GM21423 (cell line): ENCODE results near the gene THSD7B.

ENCODE experiments used
- ATAC-seq: cut with Tn5 transposase; IDR thresholded peaks from one replicate; pipeline ENCODE4 v1.9.1; 2021; ENCODE audit warnings: mild to moderate bottlenecking, moderate library complexity; ENCODE audit not compliant: unreplicated experiment

Gene THSD7B

DNA sequence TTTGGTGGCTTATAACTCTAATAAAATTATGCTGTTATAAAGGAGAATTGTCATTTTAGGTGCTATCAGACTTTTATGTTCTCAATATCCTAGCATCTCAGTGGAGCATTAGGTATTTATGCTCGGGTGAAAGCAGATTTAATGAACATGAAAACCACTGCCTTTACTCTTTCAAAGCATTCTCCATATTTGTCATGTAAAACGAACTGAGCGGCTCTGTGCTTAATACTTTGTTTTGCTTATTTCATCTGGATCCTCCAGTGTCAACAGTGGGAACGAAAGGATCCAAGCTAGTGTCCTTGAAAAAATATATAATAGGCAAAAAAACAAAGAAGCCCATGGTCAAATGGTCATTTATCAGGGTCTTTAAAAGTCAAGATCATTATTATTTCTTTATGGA is 53.5 kb downstream of the THSD7B start:
- ATAC-seq: no peak

DNA sequence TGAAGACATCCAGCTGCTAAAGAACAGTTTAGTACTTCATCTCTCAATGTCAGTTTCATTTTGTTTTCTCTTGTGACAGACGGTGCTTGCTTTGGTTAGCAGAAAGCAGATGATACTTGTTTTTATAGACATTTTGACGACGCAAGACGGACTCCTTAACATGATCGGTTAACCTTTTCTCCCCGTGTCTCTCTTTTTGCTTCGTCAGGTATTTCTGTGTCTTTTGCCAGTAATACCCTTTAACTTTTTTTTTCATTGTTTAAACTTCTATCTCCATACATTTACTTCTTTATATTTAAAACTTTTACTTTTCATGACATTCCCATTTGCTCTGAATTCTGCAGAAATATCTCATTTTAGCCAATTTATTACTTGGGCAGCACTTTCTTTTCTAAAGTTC is 57.9 kb downstream of the THSD7B start:
- no peak for ATAC-seq

DNA sequence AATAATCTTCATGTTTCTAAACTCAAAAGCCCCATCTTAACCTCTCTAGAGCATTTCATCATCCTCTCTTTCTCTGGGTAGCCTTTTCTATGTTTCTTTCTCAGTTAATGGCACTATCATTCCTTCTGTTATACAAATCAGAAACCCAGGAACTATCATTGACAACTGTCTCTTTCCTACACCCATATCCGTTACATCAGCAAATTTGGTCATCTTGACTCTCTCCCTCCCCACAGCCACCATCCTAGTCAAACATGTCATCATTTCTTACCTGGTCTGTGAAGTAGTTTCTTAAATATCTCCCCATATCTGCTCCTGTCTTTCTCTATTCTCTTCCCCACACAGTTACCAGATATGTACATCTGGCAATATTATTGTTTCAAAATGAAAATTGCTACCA is 62.8 kb downstream of the THSD7B start:
- no peak for ATAC-seq

DNA sequence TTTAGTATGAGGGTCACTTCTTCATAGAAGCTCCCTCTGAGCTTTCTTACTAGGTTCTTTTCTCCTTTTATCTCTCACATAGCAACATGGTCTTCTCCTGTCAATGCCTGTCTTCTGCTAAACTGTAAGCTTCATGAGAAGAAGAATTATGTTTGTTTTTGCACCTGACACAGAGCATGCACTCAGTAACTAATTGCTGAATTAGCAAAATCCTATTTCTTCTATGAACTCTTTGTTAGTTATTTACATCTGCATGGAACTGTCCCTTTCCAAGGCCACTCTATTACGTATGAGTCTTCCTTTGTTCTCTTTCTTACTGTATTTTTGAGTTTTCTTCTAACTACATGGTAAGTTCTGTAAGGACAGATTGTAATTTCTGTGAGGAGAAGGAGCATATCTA is 63.4 kb downstream of the THSD7B start:
- no peak for ATAC-seq

DNA sequence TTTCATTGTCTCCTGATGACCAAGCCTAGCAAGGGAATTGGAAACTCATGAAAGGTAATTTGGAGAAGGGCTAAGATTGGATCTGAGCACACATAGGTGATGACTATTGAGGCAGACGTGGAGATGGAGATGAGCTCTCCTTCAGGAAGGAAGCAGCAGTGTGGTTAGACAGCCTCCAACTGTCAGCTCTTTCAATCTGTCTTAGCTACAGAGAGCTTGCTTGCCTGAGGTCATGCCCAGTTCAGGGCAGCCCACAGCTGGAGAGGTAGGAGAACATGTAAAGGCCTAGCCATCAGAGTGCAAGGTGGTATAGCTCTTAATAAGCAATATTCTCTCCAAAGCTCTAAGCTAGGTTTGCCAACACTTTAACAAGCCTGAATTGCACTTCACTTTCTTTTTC is 79.2 kb downstream of the THSD7B start:
- ATAC-seq: no peak

DNA sequence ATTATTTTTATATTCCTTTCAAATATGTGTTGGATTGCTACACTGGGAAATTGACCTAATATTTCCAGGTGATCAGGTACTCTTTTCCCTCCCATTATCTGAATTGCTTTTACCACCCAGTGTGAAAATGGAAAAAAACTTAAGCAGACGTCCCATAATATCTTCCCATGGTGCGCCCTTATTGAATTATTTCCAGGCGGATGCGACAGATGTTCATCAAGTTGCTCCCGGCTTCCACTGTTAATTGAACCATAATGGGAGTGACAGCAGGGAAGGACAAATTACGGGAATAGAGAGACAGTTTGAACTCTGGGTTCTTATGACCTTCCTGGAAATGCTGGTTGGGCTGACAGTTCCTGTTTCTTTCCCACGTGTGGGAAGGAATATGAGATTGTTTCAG is 93.3 kb downstream of the THSD7B start:
- no peak for ATAC-seq

DNA sequence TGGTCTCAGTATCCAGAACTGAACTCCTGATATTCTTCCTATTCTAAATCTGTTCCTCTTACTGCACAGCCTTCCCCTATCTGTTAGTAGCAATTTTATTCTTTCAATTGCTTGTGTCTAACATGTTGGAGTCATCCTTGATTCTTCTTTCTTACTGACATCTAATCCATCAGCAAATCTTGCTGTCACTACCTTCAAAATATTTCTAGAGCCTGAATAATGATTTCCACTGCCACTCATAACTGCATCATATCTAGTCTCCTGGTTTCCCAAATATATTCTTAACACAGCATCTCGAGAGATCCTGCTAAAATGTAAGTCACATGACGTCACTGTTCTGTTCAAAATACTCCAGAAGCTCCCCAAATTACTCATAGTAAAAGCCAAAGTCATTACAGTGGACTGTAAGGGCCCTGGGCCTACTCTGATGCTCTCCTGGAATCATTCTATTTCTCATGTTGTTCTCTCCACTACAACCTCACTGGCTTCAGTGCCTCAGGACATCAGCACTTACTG is 95.2 kb downstream of the THSD7B start:
- ATAC-seq: no peak

DNA sequence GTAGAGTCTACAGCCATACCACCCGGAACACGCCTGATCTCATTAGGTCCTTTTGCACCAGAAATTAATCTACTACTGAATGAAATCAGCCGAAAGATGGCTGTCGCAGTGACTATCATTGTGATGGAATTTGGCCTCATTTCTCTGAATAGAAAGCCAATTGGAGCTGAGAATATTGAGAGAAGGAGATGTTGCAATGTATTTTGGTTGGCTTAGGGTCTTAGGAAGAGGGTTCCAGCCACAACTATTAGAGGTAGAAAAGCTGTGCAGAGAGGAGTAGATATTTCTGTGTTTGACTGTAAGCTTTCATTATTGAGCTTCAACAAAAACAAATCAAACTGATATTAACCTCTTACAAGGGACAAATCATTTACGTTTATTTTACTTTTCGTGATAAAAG is 98.1 kb downstream of the THSD7B start:
- no peak for ATAC-seq

DNA sequence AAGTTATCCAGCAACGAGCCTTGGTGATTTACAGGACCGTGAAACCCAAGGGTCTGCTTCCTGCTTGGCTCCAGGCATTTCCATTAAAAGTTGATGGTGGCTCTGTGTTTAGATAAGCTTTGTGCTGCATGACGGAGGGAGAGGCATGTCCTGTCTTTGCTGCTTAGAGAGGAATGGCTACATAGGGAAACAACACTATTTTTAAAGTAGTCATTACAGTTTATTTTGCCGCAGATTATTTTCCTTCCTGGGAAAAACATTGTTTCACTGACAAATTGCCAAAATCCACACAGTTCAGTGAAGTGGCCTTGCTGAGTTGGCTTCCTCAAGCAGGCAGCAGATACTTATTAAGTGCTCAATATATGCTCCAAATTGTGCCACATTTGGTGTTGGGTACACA is 98.5 kb downstream of the THSD7B start:
- no peak for ATAC-seq

DNA sequence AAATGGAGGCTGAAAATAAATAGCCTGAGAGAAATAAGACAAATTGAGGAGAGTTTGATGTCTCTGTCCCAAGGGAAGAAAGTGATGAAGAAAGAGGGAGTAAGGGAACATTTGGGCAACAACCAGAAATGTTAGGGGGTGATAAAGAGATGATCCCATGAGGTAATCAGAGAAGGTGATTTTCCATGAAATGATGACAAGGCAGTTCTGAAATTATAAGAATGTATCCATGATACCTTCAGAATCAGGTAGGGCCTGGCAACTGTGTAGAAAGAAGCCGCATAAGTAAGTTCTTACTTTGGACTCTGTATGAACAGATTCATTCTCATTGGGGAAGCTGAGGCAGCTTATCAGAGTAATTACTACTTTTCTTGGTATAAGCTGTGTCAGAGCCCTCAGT is 106.1 kb downstream of the THSD7B start:
- ATAC-seq: no peak

DNA sequence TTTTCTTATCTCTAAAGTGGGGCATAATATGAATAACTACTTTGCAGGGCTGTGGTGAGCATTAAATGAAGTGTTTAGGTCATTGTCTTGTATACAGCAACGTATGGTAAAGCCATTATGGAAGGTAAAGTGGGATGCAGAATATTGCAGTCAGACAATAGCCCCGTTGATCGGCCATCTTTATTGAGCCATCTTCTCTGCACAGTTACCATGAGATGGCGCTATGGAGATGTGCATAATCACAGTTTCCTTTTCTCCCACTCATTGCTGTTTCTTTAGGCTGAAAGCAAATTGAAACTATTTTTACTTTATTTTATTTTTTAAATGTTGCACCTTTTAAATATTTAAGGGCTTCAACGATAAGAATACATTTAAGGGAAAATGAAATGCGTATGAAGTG is 108.9 kb downstream of the THSD7B start:
- no peak for ATAC-seq

DNA sequence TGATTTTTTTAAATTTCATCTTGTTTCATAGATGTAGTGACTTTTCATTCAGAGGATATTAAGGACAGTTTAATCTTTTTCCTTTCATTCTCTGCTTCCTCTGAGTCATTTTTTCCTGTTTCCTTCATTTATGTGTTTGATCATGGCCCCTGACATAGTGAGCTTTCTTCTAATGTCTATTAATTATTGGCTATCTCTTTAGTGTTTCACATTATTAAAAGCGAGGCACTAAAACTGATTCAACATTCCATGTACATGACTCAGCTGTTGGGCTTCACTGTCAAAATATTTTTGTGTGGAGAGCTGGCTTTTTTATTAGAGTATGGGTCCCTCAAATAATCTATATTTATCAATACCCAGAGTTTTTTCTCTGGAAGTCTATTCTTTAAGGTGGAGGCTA is 125.8 kb downstream of the THSD7B start:
- ATAC-seq: no peak

DNA sequence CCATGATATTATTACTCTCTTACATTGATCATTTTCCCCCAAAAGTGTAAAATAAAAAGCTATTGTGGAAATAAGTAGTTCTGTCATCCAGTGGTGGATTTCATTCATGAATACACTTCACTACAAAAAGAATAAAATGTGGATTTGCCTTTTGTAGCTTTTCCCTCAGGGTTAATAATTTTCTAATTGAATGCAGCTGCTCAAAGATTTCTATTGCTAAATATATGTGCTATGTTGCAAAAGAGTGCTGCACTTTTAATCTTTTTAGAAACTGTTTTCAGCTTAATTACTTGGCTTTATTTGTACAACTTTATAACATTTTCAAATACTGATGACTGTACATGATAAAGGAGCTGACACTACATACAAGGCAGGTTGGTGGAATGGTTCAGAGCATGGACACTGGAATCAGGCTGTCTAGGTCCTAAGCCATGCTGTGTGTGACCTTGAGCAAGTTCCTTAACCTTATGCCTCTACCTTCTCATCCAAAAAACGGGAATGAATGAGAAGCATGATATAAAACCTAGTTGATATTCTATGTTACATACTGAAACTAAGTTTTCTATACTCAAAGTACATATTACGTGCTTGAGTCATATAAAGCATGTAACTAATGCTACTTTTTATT is 128.8 kb downstream of the THSD7B start:
- no peak for ATAC-seq

DNA sequence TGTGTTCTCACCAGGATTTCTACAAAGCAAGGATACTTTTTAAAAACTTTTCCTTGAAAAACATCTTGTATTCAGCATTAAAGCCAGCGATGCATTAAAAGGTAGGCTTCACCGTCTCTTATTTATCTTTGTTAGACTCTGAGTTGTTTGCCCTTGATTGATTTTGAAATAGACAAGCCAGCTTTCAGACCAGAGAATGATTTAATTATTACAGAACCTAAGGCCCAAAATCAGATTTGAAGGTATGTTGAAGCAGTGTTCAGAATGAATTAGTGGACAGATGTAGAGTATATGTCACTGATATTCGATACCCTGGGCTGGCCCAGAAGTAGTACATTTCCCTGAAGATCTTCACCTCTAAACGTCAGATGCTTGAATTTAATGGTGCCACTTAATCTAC is 136.4 kb downstream of the THSD7B start:
- ATAC-seq: no peak

DNA sequence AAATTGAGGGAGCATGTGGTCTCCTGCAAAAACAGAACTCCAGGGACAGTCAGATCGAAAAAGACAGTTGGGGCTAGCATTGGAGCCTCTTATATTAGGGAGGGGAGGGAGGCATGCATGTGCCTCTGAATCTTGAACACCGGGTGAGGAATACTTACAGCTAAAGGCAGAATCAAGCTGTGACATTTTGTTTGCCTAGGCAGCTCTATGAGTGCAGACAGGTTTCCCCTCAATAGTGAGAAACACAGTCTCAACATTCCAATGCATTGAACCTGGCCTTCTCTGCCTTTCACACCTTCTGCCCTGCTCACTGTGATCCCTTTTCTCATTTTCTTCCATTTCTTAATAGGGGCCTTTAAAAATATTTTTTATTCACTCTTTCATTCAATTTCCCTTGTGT is 140.4 kb downstream of the THSD7B start:
- no peak for ATAC-seq

DNA sequence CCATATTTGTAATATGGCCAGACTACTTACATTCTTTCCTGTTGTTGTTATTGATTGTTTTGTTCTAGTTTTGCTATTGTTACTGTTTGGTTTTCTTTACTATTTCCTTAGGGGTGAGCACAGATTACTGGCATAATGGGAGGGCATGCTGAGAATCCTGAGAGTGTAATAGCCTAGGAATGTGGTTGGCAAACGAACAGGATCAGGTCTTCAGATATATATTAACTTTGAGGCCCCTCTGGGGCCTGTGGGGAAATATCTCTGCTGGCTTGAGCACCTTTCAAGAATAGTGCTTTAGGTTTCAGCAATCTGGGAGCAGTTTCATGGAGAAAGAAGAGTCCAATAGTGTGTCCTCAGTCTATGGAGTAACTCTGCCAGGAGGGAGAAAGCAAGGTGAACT is 144.4 kb downstream of the THSD7B start:
- no peak for ATAC-seq

DNA sequence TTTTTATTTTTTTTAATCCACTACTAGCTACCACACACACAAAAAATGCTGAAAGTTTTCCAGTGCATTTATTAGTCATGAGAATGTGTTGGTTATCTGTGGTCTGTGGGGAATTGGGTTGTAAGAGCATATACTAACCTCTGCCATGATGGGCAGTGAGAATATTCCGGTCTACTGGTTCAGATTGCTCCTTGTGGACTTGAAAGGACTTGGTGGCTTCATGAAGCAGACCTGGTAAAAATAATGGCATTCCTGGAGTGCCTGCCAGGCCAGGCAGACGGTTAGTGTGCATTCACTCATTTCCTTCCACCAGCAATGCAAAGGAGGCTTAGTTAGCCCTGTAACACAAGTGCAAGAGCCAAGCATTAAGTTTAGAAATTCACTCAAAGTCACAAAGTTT is 150.8 kb downstream of the THSD7B start:
- no peak for ATAC-seq

DNA sequence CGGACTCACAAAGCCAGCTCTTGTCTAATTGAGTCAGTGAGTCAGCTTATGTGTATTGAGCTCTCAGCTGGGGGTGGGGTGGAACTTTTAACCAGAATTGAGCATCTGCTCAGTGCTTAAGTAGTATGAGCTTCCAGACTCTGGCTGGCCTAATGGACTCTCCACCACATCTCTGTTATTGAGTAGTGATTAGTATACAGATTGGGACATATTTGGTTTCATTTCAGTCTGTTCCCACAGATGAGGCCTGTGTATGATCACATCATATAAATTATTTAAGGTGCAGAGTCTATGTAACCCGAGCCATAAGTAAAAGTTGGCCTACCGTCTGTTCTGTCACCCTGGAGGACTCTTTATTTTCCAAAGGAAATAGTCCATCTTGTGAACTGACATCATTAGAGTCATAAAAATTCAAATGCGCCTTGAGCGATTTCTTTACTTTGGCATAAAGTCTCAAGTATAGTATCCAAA is 152.1 kb downstream of the THSD7B start:
- no peak for ATAC-seq

DNA sequence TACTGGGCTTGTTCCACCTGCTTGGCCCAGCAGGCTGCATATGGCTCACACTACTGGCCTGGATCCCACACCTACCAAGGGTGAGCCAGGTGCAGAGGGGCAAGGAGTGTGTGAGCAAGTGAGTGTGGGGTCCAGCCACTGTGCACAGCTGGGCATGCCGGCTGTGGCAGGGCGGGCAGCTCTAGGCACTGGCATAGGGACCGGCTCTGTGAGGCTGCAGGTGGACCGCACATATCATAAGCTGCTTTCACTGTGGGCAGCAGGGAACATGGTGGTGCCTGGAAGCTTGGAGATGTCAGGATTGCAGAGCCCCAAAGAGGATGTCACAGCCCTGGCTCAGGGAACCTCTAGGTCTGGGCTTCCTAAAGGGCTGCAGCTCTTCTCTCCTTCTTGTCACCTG is 154.3 kb downstream of the THSD7B start:
- no peak for ATAC-seq

DNA sequence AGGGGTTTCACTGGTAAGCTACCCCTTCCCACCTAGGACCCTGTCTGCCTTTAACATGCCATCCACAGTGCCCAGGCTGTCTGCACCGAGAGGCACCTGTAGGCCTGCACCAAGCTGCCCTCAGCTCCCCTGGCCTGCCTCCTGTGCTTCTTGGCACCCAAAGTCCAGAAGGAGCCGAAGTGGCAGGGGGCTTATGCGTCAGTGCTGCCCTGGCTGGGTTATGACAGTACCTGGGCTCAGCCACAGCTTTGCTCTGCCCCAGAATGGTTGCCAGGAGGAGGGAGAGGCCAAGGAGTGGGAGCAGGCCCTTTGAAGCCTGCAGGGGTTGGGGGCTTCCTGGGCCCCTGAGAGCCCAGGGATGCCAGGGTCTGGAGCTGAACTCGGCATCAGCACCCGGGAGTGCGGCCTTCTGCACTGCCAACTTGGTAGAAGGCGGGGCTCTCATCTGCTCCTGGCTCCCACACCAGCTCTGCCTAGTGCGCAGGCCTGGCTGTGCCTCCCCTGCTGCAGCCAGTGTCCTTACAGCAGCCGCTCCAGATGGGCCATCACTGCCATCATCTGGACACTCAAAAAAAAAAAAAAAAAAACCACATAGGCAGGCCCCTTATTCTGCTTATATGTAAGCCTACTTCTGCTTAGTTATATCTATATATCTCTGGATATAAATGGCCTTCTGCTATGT is 155.4 kb downstream of the THSD7B start:
- no peak for ATAC-seq

DNA sequence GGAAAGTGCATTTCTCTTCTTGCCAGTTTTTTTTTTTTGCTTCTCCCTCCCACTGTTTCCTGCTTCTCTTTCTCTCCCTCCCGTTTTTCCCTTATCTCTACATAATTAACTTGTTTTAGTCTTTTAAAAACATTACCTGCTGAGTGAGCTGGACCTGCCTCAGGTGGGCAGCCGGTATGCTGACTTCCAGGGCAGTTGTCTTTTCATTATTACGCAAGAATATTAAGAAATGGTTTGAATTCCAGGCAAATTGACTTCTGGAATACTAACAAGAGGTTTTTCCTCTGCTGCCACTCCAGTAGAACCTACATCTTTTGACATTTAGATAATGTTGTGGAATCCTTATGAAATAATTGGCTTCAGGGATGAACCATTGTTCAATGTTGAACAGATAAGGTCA is 161.8 kb downstream of the THSD7B start:
- no peak for ATAC-seq

DNA sequence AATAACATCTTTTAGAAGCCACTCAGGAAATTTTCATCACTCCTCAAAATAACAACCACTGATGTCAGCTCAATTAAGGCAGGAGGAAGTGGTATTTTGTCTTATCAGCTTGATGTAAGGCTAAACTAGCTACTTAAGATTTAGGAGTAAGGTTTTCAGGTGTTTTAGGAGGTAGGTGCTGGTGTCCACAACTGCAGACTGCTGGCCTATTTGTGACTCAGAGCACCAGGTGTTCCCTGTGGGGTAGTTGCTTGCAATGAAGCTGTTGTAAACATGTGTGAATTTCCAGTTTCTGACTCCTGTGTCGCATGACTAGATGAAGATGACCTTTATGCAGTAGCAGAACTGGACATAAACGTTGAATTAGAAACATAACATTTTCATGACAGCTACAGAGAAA is 164.2 kb downstream of the THSD7B start:
- ATAC-seq: no peak

DNA sequence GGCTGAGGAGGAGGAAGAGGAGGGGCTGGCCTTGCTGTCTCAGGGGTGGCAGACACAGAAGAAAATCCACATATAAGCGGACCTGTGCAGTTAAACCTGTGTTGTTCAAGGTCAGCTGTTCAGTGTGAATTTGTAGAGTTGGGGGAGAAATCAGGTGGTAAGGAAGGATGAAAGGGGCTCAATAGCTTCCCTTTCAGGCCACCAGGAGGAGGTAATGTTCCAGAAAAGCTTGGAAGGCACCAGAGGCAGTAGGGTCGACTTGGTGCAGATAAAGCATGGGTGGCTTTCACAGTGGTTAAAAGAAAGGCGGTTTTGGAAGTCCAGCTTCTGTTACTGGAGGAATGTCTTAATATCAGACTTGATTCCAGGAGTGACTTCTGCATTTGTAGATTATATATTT is 167.4 kb downstream of the THSD7B start:
- ATAC-seq: no peak
